DND-41 (cell line): ENCODE results near the gene MAP3K15.
A peak's percentile ranks its signal among the peaks of the same experiment; 100 is the strongest.
"Not testable (repeated sequence)": the region's sequence is repeated elsewhere in the genome, so short reads cannot be mapped to it uniquely, and the experiment has no call there.

Experiments
- ATAC-seq: fragments of 200-7000 bp; cut with Tn5 transposase; 3 replicates; pipeline ENCODE4 v1.9.1; 2021; ENCODE audit warnings: low read depth; ENCODE audit not compliant: insufficient read depth
- DNase-seq: peaks from one replicate; pipeline ENCODE4 v3.0.0-alpha.2; 2020
- H2AFZ ChIP-seq: 2 replicates; pipeline ENCODE4 v1.6.0; 2012; ENCODE audit warnings: low read depth, low read length
- H3K27ac ChIP-seq: 2 replicates; pipeline ENCODE4 v1.5.1; 2012; ENCODE audit warnings: low read length, inconsistent platforms
- H3K27me3 ChIP-seq: fragments of 200-600 bp; sonication (generic); 2 replicates; pipeline ENCODE4 v1.6.0; 2012; ENCODE audit warnings: low read length, mild to moderate bottlenecking, inconsistent platforms; ENCODE audit not compliant: insufficient read depth, poor library complexity
- H3K36me3 ChIP-seq: 2 replicates; pipeline ENCODE4 v1.5.1; 2012; ENCODE audit warnings: low read length, inconsistent platforms; ENCODE audit not compliant: insufficient read depth
- H3K4me1 ChIP-seq: 2 replicates; pipeline ENCODE4 v1.5.1; 2012; ENCODE audit warnings: mild to moderate bottlenecking, low read length; ENCODE audit not compliant: insufficient read depth
- H3K4me2 ChIP-seq: 2 replicates; pipeline ENCODE4 v1.6.0; 2012; ENCODE audit warnings: mild to moderate bottlenecking, moderate library complexity, low read length, inconsistent platforms; ENCODE audit not compliant: insufficient read depth
- H3K4me3 ChIP-seq, 2 experiments: fragments of 200-600 bp in 1 of 2; shearing (Covaris generic) in 1 of 2; 2 replicates each; pipeline ENCODE4 v1.5.1; 2012 to 2016; ENCODE audit warnings: inconsistent platforms in 2 of 2, low read length in 2 of 2, mild to moderate bottlenecking in 2 of 2, low read depth in 1 of 2, moderate library complexity in 1 of 2
- H3K79me2 ChIP-seq: 2 replicates; pipeline ENCODE4 v1.6.0; 2012; ENCODE audit warnings: low read length, inconsistent platforms; ENCODE audit not compliant: insufficient read depth
- H3K9ac ChIP-seq: 2 replicates; pipeline ENCODE4 v1.6.0; 2012; ENCODE audit warnings: low read depth, mild to moderate bottlenecking, inconsistent platforms, low read length, moderate library complexity
- H3K9me3 ChIP-seq: 2 replicates; pipeline ENCODE4 v1.5.1; 2012; ENCODE audit warnings: low read length, moderate library complexity, mild to moderate bottlenecking, inconsistent platforms; ENCODE audit not compliant: insufficient read depth, severe bottlenecking
- H4K20me1 ChIP-seq: 2 replicates; pipeline ENCODE4 v1.6.0; 2012; ENCODE audit warnings: low read length; ENCODE audit not compliant: insufficient read depth
- EZH2 ChIP-seq: IDR thresholded peaks from 3 replicates; pipeline ENCODE4 v1.6.1; 2012; ENCODE audit warnings: borderline replicate concordance, low read depth, mild to moderate bottlenecking, moderate library complexity, low read length, inconsistent platforms; ENCODE audit not compliant: severe bottlenecking
- TF ChIP-seq, protein P1 (sequence below): IDR thresholded peaks from 2 replicates; pipeline ENCODE4 v1.5.1; 2012; ENCODE audit warnings: borderline replicate concordance, low read length, moderate library complexity, mild to moderate bottlenecking; ENCODE audit not compliant: poor library complexity, severe bottlenecking; ENCODE audit errors: extremely low read depth

MAP3K15 gene

DNA sequence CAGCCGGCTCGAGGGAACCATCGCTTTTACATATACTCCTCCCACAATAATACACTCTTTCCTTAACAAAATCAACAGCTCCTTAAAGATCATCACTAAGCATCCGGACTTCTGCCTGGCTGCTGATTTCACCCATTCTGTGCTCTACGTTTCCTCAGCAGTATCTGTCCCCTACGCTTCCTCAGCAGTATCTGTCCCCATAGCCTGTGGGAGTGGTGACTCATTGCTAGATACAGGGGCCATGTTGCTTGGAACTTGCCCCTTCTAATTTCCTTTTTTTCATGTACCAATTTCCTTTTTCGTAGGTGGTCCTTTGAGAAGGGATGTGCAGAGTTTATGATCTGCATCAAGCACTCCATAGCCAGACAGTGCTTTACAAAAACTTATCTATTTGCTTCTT is 18.6 kb downstream of the MAP3K15 start:
- Histone ChIP-seq H3K27me3 (no peaks in the 10 kb centered on the region), H3K9ac (no peak overlapping the region), H3K79me2 (no peaks in the 10 kb centered on the region), H3K4me3 (no peak overlapping the region), H4K20me1 (no peaks in the 10 kb centered on the region), H3K4me1 (no peaks in the 10 kb centered on the region), H3K9me3 (no peaks in the 10 kb centered on the region), H2AFZ (no peak overlapping the region), H3K36me3 (no peaks in the 10 kb centered on the region), H3K4me2 (no peak overlapping the region), H3K27ac (no peak overlapping the region)
- ATAC-seq (no peak), DNase-seq (no peak)
- no peak for TF ChIP-seq EZH2
- TF ChIP-seq, protein P1, sequence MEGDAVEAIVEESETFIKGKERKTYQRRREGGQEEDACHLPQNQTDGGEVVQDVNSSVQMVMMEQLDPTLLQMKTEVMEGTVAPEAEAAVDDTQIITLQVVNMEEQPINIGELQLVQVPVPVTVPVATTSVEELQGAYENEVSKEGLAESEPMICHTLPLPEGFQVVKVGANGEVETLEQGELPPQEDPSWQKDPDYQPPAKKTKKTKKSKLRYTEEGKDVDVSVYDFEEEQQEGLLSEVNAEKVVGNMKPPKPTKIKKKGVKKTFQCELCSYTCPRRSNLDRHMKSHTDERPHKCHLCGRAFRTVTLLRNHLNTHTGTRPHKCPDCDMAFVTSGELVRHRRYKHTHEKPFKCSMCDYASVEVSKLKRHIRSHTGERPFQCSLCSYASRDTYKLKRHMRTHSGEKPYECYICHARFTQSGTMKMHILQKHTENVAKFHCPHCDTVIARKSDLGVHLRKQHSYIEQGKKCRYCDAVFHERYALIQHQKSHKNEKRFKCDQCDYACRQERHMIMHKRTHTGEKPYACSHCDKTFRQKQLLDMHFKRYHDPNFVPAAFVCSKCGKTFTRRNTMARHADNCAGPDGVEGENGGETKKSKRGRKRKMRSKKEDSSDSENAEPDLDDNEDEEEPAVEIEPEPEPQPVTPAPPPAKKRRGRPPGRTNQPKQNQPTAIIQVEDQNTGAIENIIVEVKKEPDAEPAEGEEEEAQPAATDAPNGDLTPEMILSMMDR: no peak

GRCh38 chrX:19487520-19488200 is 27.6 kb downstream of the MAP3K15 start:
- Histone ChIP-seq H3K27me3 (no peaks in the 10 kb centered on the region), H2AFZ (no peak overlapping the region), H3K4me3 (no peak overlapping the region), H3K4me2 (no peak overlapping the region), H3K9ac (no peak overlapping the region), H3K4me1 (peaks cover 18% of the 10 kb centered on the region), H3K79me2 (no peaks in the 10 kb centered on the region), H3K36me3 (no peaks in the 10 kb centered on the region), H3K27ac (0 out of 2 replicates have a peak overlapping the region, but pooled peaks have one; percentile 74), H3K9me3 (no peaks in the 10 kb centered on the region), H4K20me1 (no peaks in the 10 kb centered on the region)
- DNase-seq (no peak), ATAC-seq (no peak)
- no peak for TF ChIP-seq EZH2
- TF ChIP-seq, protein P1: no peak

DNA sequence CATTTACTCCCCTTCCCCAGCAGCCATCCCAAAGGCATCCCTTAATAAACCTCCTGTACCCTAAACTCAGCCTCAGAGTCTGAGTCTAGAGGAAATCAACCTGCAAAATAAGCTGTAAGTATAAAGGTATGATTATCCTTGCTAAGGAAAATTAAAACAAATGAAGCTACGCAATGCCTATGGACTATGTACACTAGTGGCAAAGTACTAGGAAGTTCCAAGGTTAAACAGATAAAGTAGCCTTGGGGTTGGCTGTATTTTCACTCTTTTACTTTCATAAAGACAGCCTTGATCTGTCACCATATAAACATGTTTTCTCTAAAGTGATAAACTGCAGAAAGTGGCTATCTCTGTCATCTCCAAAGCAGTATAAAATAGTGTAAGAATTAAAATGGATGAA is 35.9 kb downstream of the MAP3K15 start:
- TF ChIP-seq, protein P1: no peak
- TF ChIP-seq EZH2: no peak
- H3K4me3 ChIP-seq: no peak overlapping the region
- no peaks in the 10 kb centered on the region for H4K20me1 ChIP-seq
- DNase-seq: no peak
- H3K27ac ChIP-seq: no peak overlapping the region
- H3K36me3 ChIP-seq: no peaks in the 10 kb centered on the region
- ATAC-seq: no peak
- H3K79me2 ChIP-seq: no peaks in the 10 kb centered on the region
- no peak overlapping the region for H2AFZ ChIP-seq
- H3K9me3 ChIP-seq: no peaks in the 10 kb centered on the region
- no peak overlapping the region for H3K4me2 ChIP-seq
- no peaks in the 10 kb centered on the region for H3K4me1 ChIP-seq
- no peak overlapping the region for H3K9ac ChIP-seq
- no peaks in the 10 kb centered on the region for H3K27me3 ChIP-seq

DNA sequence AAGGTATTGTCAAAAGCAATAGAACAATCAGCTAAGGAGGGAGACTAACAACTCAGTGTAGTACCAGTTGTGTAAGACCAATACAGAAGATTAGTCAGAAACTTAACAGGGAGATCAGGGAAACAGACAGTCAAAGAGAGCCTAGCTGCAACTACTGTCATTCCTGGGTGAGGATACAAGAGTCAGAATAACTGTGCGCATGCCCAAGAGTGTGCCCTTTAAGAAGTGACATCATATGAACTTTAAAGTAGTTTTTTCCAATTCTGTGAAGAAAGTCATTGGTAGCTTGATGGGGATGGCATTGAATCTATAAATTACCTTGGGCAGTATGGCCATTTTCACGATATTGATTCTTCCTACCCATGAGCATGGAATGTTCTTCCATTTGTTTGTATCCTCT is 46.9 kb downstream of the MAP3K15 start:
- ATAC-seq, H3K4me1 ChIP-seq, H4K20me1 ChIP-seq: not testable (repeated sequence)

More for the DNA sequence above, 46.9 kb downstream of the MAP3K15 start:
- H3K4me2 ChIP-seq, H3K9me3 ChIP-seq, H3K27me3 ChIP-seq, H3K36me3 ChIP-seq, H3K4me3 ChIP-seq, H2AFZ ChIP-seq, H3K79me2 ChIP-seq, H3K9ac ChIP-seq, DNase-seq, H3K27ac ChIP-seq: not testable (repeated sequence)
